Measurements from ENCODE around the gene RNF214.

The RNF214 gene

DNA sequence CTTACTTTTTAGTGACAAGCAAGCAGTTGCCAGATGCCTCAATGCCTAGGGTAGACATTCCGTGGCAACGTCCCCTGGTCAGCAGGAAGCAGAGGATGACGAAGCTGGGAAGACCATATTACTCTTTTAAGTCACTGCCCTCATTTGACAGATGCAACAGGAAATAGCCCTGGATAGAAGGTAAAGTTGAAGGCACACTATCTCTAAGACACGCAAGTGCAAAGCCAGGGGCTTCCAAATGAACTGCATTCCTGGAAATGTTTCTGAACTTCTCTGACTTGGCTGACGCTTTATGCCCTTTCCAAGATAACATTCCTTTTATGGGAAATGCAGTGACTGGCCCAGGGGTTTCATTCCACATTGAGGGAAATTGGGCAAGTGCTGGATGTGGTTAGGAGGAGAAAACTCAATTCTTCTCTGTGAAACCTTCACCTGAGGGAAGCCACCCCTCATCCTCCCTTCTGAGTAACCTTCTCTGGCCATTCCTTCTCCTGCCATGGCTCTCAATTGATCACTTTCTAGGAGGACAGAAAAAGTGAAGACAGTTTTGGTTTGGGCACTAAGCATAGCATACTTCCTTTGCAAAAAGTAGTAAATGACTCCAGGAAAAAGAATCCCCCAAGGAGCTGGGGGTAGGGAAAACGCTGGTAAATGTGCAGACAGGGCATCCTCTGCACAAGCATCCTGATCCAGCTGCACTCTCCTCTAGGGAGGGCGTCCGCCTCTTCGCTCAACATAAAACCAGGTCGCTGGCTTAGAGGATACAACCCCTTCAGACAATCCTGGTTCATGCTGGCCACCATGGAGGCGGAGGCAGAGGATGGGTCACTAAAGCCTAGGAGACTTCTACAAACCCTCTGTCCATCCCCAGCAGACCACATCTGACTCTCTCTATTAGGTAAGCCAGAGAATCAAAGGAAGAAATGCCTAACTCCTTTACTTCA lies 15.1 kb upstream of the RNF214 start:
- no peak for DNase-seq

DNA sequence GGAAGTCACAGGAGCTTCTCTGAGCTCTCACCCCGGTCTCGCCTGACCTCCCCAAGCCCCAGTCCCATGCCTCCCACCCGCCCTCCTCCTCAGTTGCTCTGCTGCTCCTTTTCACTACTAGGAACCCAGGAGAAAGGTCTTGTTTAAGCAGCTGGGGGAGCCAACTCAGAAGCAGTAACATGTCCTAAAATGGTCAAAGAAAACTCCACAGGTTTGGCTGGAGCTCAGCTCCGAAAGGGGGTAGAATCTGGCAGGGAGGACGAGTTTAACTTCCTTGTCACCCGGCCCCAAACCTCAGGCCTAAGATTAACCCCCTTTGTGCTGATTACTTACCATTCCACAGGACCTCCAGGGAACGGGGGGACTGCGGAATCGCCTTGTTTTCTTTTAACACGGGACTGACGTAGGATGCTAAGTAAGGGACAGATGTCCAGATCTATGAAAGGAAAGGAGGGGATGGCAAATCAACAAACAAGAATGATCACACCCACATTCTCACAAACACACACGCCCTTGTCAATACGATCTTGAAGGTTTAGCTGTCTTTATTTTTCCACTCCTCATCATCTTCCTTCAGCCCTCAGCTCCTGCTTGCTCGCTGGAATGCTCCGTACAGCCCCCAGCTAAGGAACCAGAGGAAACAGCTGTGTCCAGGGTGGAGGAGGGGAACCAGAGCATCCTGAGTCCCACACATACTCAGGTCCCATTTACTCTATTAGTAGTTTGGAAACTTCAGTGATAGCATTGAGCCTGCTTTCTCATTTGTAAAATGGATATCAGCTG lies 14.1 kb upstream of the RNF214 start:
- DNase-seq: no peak

DNA sequence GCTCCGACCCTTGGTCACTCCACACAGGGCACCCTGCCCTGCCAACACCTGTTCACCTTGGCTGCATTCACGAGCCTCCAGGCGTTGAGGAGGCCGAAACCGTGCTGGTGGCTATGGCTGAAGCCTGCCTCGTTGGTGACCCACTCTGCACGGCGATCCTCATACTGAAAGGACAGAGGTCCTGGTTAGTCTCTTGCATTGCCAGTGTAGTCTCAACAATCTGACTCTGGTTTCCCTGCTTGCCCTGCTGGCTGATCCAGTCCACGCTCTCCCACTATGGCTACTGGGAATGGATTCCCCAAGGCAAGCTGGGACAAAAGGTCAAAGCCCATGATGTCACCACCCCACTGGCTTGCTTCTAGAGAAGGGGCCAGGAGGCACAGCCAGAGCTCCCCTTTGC lies 13.5 kb upstream of the RNF214 start:
- DNase-seq: no peak

DNA sequence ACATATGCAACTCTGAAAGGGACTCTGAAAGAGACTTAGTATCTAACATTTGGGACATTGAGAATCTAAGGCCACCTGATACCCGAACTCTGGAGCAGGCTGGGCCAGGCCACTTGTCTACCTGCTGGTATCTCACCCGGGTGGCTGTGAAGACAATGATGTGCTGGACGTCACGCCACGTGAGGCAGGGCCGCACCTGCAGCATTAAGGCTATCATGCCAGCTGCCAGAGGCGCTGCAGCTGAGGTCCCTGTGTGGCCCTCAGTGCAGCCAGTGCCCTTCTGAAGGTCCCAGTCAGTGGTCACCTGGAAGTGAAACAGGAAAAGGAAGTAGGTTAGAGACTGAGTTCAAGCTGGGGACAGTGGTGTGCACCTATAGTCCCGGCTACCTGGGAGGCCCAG lies 13.0 kb upstream of the RNF214 start:
- no peak for DNase-seq

DNA sequence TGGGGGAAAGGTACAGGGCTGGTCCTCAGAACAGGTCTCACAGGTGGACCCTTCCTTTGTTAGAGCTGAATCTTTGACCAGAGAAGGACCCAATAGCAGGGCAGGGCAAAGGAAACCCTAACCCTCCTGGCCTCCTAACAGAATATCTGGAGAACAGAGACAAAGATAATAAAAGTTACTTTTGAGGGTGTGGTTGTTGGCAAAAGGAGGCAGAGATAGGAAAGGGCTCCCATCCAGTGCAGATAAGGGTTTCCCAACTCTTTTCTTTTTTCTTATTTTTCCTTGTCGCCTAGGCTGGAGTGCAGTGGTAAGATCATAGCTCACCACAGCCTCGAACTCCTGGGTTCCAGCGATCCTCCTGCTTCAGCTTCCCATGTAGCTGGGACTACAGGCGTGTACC lies 12.5 kb upstream of the RNF214 start:
- no peak for DNase-seq

DNA sequence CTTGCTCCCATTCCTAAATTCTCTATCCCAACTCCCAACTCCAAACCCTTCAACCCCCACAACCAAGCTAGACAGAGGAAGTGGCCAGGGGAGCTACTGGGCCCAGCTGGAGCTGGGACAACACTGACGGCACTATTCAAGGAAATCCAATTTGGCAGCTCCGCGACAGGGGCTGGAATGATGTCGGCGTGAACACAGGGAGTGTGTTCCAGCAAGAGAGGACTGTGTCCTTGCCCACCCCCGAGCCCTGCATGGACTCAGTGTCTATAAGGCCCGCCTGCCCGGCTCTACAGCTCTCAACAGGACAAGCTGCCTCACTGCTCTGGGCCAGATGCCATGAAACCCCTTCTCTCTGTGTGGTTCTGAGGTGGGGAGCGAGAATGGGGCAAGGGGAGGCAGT lies 11.9 kb upstream of the RNF214 start:
- no peak for DNase-seq

DNA sequence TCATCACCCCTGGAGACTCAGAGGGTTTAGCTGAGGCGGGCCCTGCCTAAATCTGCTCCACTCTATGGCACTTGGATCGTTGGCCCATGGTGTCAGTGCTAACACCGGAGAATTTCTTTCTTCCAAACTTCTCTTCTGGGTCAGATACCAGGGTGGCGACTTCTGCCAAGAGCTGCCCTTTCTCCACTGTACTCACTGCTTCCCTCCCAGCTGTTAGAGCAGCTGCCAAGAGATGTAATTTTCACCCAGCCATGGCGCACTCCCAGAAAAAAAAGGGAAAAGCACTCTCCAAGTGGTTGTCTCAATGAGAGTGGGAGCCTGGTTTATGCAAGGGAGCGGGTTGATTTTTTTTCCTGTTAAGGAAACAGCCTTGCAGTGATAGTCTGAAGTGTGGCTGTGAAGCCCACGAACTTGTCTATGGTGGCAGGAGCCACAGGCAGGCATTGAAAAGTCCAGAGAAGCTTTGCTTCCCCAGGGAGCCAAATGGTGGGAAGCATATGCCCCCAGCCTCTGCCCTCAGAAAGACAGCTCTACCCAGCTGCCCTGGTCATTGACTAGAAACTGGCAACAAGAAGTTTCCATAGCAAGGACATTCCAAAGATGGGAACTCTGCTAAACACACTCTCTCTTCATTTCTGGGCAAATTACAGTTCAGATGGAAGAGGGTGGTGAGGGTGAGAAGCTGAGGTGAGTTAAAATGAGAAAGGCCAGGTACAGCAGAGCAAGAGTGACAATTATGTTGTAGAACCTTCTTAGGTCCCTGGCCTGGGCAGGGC lies 11.3 kb upstream of the RNF214 start:
- no peak for DNase-seq

DNA sequence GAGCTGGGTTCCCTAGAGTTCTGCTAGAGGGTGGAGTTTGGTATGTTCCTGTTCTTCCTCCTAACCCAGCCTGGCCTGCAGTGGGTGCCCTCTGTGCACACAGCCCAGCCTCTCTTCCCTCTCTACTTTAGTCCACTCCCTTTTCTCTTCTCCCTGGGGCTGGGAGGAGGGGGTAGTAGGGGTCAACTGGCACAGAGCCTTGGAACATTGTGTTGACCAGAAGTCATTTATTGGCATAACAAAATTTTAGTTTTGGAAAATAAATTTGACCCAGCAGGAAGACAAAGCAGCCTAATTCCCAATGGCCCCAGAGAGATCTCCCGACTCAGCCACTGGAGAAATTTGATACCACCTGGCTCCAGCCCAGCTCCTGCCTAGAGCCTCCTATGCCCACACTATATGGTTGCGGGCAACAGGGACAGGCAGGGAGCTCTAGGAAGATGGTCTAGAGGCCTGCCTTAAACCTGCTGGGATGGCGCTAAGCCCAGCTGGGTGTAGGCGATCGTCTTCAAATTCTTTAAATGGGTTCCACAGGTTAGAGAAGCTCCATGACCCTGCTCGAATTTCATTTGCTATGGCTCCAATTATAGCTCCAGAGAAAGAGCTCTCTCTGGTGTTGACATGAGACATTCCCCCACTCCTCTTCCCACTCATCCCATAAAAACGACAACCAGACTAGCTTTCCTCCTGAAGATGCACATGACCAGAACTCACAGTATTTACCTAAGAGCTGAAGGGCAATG lies 10.5 kb upstream of the RNF214 start:
- DNase-seq: no peak

DNA sequence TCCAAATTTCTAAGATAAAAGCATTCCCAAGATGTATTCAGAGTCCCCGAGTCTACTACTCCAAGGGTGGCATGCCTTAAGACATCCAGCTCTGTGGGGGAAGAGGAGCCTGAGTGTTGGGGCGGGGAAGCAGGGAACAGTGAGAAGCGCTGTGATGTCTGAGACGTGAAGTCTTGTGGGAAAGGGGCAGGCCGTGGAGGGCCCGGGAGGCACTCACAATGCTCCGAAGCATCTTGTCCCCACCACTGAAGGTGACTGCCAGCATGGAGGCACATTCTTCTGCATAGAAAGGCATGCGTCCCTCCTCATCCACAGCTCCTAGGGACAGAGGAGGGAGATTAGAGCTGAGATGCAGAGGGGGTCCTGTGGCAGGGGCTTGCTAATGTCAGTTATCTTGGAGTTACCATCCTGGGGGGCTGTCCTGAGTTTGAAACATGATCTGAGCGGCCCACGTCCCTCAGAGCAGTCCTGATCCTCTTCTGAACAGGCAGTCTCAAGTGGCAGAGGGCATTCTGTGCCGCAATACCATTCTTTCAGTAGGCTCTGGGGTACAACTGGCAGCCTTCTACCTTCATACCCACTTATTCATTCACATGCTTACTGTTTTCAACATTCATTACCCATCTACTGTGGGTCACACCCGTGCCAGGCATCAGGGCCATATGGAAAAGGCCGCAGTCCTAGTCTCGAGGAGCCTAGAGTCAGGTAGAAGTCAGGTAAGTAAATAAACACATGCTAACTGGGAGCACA lies 9.3 kb upstream of the RNF214 start:
- no peak for DNase-seq

DNA sequence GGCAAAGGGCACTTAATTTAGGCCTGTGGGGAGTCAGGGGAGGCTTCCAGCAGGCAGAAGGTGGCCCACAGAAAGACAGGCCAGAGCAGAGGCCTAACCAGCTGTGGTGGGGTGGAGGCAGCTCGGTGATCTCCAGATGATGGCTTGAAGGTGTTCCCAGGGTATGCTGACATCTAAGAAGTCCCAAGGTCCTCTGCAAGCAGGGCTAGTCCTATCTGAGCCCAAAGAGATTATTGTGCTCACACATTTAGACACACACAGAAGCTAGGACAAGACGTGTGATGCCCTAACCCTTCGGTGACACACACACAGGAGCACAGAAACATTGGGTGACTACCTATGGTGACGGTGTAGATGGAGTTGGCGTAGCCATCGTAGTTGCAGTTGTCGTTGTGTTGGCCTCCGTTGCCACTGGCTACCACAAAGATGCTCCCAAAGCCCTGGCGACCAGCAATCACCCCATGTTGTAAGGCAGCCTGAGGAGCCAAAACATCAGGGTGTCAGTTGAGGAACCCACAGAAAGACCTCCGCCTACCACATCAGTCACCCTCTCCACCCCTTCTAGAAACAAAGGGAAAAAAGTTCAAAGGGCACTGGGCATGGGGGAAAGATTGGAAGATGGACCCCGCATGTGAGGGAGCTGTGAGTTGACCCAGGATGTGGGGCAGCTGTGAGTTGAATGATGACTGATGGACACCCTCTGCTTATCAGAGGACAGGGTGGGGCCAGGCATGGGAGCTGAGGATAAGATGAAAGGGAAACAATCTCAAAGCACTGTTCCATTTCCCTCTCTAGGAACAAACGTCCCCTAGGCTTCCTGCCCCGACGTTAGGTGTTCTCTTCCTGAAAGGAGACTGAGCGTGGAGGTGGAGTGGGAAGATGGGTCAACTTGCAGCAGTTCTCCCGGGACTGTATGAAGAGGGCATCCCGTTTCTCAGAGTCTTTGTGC lies 8.5 kb upstream of the RNF214 start:
- no peak for DNase-seq

DNA sequence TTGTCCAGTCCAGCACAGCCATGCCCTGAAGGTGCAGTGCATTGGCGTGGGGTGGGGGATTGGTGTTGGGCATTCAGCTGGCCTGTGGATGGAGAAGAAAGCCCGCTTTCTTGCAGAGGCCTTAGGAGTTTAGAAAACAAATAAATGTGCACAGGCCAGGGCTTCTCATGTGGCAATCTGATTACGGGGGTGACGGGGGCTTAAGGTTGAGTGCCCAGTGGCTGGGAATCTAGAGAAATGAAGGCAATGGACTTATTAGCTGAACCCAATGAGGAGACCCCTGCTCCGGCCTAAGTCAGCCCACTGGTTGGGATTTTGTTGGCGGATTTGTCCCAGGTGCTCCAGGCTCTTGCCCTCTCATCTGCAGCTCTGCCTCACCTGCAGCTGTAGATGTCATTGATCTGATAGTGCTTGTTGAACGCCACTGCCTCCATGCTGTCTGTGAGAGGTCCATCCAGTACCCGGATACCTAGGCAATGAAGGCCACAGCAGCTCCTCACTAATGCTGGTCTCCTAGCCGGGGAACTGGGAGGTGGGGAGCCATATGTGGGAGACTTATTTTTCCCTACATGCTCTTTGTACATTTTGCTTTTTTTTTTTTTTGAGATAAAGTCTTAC lies 6.8 kb upstream of the RNF214 start:
- DNase-seq: no peak

DNA sequence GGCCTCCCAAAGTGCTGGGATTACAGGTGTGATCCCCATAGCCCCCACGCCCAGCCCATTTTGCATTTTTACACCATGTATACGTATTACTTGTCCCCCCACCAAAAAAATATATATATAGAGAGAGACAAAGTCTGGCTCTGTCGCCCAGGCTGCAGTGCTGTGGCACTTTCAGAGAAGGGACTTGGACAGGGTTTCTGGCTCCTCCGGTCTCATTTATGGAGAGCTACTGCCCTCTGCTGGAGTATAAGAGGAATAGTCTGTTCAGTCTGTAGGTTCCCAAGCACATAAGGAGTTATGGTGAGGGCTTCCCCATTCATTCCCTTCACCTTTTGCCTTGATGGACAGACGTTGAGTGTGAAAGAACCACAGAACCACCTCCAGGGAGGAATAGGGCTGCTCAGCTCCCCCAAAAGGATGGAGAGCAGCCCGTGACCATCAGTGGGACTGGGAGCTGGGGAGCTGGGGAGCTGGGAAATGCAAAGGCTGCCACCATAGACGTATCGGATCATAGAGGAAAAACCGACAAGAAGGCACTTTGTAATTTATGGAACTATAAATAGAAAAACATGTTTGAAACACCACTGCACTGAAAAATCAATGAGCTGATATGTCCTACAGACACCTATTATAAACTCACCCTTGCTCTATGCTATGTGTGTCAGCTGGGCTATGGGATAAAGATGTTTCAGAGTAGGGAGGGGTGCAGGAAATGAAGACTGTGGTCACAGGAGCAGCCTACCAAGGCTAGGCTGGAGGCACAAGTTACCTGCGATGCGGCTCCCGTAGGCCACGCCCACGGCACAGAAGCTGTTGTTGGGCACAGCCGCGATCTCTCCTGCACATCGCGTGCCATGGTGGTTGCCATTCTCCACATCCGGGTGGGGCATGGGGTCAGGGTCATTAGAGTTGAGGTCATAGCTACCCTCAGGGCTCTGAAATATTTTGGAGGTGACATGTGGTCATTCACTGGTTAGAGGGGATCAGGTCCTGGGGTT lies 5.8 kb upstream of the RNF214 start:
- no peak for DNase-seq

DNA sequence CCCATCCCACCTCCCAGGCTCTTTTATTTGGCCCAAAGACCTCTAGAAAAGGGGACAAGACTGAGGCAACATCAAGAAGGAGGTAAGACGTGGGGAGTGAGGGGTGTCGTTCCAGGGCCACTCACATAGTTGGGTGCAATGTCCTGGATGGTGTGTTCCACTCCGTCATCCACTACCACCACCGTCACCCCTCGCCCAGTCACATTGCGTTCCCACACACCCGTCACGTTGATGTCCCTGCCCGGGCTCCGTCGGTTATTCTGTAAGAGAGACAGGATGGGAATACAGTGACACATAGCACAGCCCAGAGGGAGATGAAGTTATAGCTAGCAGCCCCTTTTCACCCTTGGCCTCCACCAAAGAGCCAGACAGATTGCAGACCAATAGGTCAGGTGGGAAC lies 4.4 kb upstream of the RNF214 start:
- no peak for DNase-seq

DNA sequence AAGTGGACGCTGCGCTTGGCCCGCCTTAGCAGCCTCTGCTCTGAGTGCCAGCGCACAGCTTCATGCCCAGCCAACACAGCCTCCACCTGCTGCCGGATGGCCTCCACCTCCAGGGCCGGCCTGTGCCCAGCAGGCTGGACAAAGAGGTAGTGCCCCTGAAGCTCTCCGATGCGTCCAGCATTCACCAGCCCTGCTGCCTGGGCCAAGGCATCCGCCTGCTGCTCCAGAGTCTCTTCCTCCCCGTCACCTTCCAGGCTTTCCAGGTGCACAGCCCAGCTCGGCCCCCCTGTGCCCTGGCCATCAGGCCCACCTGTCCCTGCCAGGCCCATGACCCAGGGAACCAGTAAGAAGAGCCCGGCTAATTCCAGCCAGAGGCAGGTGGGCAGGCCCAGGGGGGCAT lies 3.1 kb upstream of the RNF214 start:
- no peak for DNase-seq

DNA sequence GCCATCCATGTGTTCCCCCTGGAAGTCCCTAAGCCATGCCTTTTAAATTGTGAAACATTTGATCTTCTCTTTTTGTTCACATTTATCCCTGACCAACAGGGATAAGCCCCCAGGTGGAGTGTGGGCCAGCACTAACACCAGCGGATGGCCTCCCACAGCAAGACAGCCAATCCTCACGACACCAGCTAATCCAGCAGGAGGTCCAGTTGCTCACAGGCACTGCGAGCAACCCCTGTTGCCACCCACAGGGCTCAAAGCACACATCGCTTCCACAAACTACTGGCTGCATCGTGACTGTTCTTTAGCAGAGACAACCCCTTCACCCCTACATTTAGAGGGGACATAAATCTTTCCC lies 2.6 kb upstream of the RNF214 start:
- DNase-seq: no peak

DNA sequence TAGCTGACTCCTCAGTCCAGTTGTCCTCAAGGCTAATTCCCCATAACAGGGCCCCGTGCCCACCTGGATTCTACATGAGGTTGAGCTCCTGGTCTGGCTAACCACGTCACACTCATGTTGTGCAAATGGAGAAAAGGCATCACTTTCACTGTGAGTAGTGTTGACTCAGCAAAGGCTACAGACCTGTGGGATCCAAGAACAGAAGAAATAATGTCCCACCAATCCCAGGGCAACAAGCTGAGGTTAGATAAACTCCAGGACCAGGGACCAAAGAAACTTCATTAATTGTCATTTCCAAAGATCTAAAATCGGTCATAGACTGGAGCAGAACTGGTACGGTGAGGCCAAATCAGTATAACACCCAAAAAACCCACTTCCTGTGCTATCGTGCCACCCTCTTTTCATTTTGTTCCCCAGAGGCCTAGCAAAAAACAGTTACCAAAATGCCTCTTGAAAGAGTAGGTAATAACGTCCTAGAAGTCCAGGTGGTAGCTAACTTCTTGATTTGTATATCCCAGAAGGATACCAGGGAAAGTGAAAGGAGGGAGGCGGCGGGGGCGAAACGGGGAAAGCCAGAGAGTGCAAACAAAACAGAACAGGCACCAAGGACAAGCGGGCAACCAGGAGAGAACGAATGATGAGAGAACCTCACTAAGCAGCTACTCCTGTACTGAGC lies 2.0 kb upstream of the RNF214 start:
- peak; percentile 25 for DNase-seq

DNA sequence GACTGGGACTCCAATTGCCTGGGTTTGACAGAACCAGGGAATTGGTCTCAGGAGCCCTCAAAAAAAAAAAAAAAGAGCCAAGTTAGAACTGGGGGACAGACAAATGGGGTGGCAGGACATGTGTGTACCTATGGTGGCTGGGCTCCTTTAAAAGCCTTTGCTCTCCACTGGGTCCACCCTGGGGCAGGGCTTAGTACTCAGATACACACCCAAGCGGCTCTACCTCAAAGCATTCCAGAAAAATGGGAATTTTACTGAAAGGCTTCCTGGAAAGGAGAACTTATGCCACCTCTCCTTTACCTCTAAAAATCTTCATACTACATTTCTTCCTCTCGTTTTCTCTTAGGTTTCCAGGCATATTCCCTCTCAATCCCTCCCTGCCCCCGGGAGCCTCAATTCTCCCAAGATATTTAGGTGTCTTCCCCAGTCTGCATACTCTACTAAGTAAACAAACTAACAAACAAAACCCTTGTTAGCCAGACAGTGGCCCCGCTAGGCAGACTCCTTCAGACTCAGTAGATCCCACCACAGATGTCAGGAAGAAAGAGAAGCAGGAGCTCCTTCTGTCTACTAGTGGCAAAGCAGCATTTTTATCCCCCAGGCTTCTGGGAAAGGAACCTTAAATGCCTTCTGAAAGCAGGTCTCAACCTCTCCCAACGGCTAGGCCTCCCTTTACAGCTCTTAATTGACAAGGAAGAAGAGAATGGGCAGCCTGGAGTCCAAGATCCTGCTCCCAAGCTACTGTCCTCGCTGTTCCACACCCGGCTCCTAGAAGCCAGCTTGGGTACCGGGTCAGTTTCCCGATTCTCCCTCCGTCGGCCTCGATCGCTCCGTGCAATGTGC lies 1.3 kb upstream of the RNF214 start:
- DNase-seq: no peak

DNA sequence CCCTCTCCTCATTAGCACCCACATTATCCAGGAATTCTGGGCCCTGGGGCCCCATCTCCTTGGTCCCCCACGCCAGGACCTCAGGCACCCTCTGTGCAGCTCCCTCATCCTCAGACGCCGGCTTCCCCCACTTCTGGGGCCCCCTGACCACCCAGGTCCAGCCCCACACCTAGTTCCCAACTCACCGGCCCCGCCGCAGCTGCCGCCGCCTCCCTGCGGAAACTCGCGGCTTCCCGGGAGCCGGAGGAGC lies 704 bp upstream of the RNF214 start, which contains the start of gene PCSK7:
TSS of gene PCSK7 (minus strand) at position 232 of the 250 bp plus-strand sequence. CDS start 2,229 bp downstream, outside the sequence.
- DNase-seq: no peak
